MM.1S (cell line): ENCODE results near the gene GAA.
A peak's percentile ranks its signal among the peaks of the same experiment; 100 is the strongest.

Source experiments
- DNase-seq: peaks from one replicate; pipeline ENCODE4 v3.0.0-alpha.2; 2015
- H2AFZ ChIP-seq: fragments of 300-600 bp; sonication (generic); 2 replicates; pipeline ENCODE4 v1.6.0; 2016; ENCODE audit warnings: antibody characterized with exemption, low read length
- H3F3A ChIP-seq: fragments of 300-600 bp; sonication (generic); 2 replicates; pipeline ENCODE4 v1.6.1; 2016; ENCODE audit warnings: mild to moderate bottlenecking, antibody characterized with exemption, low read length, moderate library complexity, mixed read lengths; ENCODE audit not compliant: insufficient read depth
- H3K27ac ChIP-seq: fragments of 300-600 bp; sonication (generic); 2 replicates; pipeline ENCODE4 v1.5.1; 2016; ENCODE audit warnings: mild to moderate bottlenecking, low read length
- H3K27me3 ChIP-seq: fragments of 300-600 bp; sonication (generic); replicated peaks from 2 replicates; pipeline ENCODE4 v1.6.0; 2016; ENCODE audit warnings: low read length; ENCODE audit not compliant: insufficient read depth
- H3K36me3 ChIP-seq: fragments of 300-600 bp; sonication (generic); replicated peaks from 2 replicates; pipeline ENCODE4 v1.6.1; 2016; ENCODE audit warnings: mild to moderate bottlenecking, low read length, mixed read lengths; ENCODE audit not compliant: insufficient read depth
- H3K4me1 ChIP-seq: fragments of 300-600 bp; sonication (generic); 2 replicates; pipeline ENCODE4 v1.6.1; 2016; ENCODE audit warnings: low read length, mixed read lengths
- H3K4me2 ChIP-seq: fragments of 300-600 bp; sonication (generic); 2 replicates; pipeline ENCODE4 v1.6.0; 2016; ENCODE audit warnings: low read depth, low read length
- H3K4me3 ChIP-seq: fragments of 300-600 bp; sonication (generic); 2 replicates; pipeline ENCODE4 v1.5.1; 2016; ENCODE audit warnings: low read length, mixed read lengths
- H3K79me2 ChIP-seq: fragments of 300-600 bp; sonication (generic); 2 replicates; pipeline ENCODE4 v1.6.1; 2016; ENCODE audit warnings: mixed run types, low read length, mixed read lengths
- H3K9ac ChIP-seq: fragments of 300-600 bp; sonication (generic); 2 replicates; pipeline ENCODE4 v1.6.1; 2016; ENCODE audit warnings: low read length, mixed read lengths
- H3K9me2 ChIP-seq: fragments of 300-600 bp; sonication (generic); replicated peaks from 2 replicates; pipeline ENCODE4 v1.6.1; 2016; ENCODE audit warnings: mild to moderate bottlenecking, low read length, mixed read lengths; ENCODE audit not compliant: insufficient read depth
- H3K9me3 ChIP-seq: fragments of 300-600 bp; sonication (generic); replicated peaks from 2 replicates; pipeline ENCODE4 v1.6.1; 2016; ENCODE audit warnings: mild to moderate bottlenecking, low read length, mixed read lengths; ENCODE audit not compliant: insufficient read depth
- H4K20me1 ChIP-seq: fragments of 300-600 bp; sonication (generic); 2 replicates; pipeline ENCODE4 v1.6.1; 2016; ENCODE audit warnings: mild to moderate bottlenecking, low read length, moderate library complexity, mixed read lengths; ENCODE audit not compliant: insufficient read depth
- CTCF ChIP-seq: fragments of 300-600 bp; sonication (generic); IDR thresholded peaks from 2 replicates; pipeline ENCODE4 v1.5.1; 2016; ENCODE audit warnings: antibody characterized with exemption, low read length, mixed read lengths
- EZH2 ChIP-seq: fragments of 300-600 bp; sonication (generic); optimal IDR thresholded peaks from 2 replicates; pipeline ENCODE3; 2017; ENCODE audit warnings: low read depth, mild to moderate bottlenecking, antibody characterized with exemption, low read length, mixed read lengths
- EZH2phosphoT487 ChIP-seq: fragments of 300-600 bp; sonication (generic); IDR thresholded peaks from 2 replicates; pipeline ENCODE4 v1.6.1; 2018; ENCODE audit warnings: antibody characterized with exemption, low read length

Gene GAA

GRCh38 chr17:80065478-80066170 is 35.8 kb upstream of the GAA start:
- Histone ChIP-seq H3K27ac (no peak overlapping the region), H3F3A (no peaks in the 10 kb centered on the region), H3K9ac (no peak overlapping the region), H3K9me3 (no peaks in the 10 kb centered on the region), H3K4me1 (no peaks in the 10 kb centered on the region), H4K20me1 (no peaks in the 10 kb centered on the region), H3K4me2 (peak overlapping the region; percentile 45; the same call in 1 of the 2 replicates), H3K9me2 (no peaks in the 10 kb centered on the region), H3K79me2 (no peaks in the 10 kb centered on the region), H3K27me3 (peaks cover 93% of the 10 kb centered on the region), H3K36me3 (no peaks in the 10 kb centered on the region), H2AFZ (no peak overlapping the region), H3K4me3 (no peak overlapping the region)
- DNase-seq = no peak
- TF ChIP-seq EZH2 = no peak
- TF ChIP-seq EZH2phosphoT487 = no peak
- TF ChIP-seq CTCF = no peak

GRCh38 chr17:80067393-80067986 is 33.9 kb upstream of the GAA start:
- H3K9me2 ChIP-seq = no peaks in the 10 kb centered on the region
- H3K4me3 ChIP-seq = no peak overlapping the region
- no peaks in the 10 kb centered on the region for H3K9me3 ChIP-seq
- no peaks in the 10 kb centered on the region for H3K36me3 ChIP-seq
- no peak for DNase-seq
- no peak overlapping the region for H3K9ac ChIP-seq
- H3F3A ChIP-seq = no peaks in the 10 kb centered on the region
- H3K79me2 ChIP-seq = no peaks in the 10 kb centered on the region
- peaks cover 95% of the 10 kb centered on the region for H3K27me3 ChIP-seq
- TF ChIP-seq CTCF (no peak), EZH2 (no peak), EZH2phosphoT487 (no peak)
- H2AFZ ChIP-seq = no peak overlapping the region
- H4K20me1 ChIP-seq = no peaks in the 10 kb centered on the region
- no peak overlapping the region for H3K4me2 ChIP-seq
- H3K27ac ChIP-seq = no peak overlapping the region
- H3K4me1 ChIP-seq = 0 out of 2 replicates have a peak, but pooled peaks cover 7% of the 10 kb centered on the region

GRCh38 chr17:80068301-80069222 is 32.8 kb upstream of the GAA start:
- Histone ChIP-seq H3K9ac (no peak overlapping the region), H3K36me3 (no peaks in the 10 kb centered on the region), H3K4me1 (0 out of 2 replicates have a peak, but pooled peaks cover 7% of the 10 kb centered on the region), H3K27me3 (peaks cover 95% of the 10 kb centered on the region), H3K9me2 (no peaks in the 10 kb centered on the region), H2AFZ (no peak overlapping the region), H3K4me2 (no peak overlapping the region), H4K20me1 (no peaks in the 10 kb centered on the region), H3F3A (no peaks in the 10 kb centered on the region), H3K4me3 (no peak overlapping the region), H3K27ac (no peak overlapping the region), H3K9me3 (no peaks in the 10 kb centered on the region), H3K79me2 (no peaks in the 10 kb centered on the region)
- DNase-seq = no peak
- no peak for TF ChIP-seq EZH2phosphoT487
- no peak for TF ChIP-seq EZH2
- TF ChIP-seq CTCF = no peak
